Colonic mucosa (tissue), 4 donors: ENCODE results near the gene PTBP3. TPM values are rescaled to one million over a fixed set of nuclear protein-coding genes. Genes with fewer than 3 reads are reported as not detected.

Experiments used
- DNase-seq: peaks from one replicate; pipeline ENCODE4 v3.0.0-alpha.2; 2020
- H3K27ac ChIP-seq: fragments of 200-600 bp; one replicate; pipeline ENCODE4 v1.8.0; 2021
- H3K27me3 ChIP-seq: fragments of 200-600 bp; one replicate; pipeline ENCODE4 v1.8.0; 2021
- H3K36me3 ChIP-seq: fragments of 200-600 bp; one replicate; pipeline ENCODE4 v1.8.0; 2021
- H3K4me1 ChIP-seq: fragments of 200-600 bp; one replicate; pipeline ENCODE4 v1.8.0; 2021; ENCODE audit warnings: mild to moderate bottlenecking
- H3K4me3 ChIP-seq: fragments of 200-600 bp; one replicate; pipeline ENCODE4 v1.8.0; 2021
- H3K9ac ChIP-seq, 2 donors: one replicate each; pipeline ENCODE4 v1.7.0; 2013; ENCODE audit warnings: control low read depth in 2 of 2, low read depth in 2 of 2, low read length in 2 of 2
- H3K9me3 ChIP-seq: fragments of 200-600 bp; one replicate; pipeline ENCODE4 v1.8.0; 2021
- intact Hi-C: fragments of 100-400 bp; cut with DNase I; formaldehyde crosslinking; loops from one replicate; pipeline ENCODE4 v1.14.1; 2022
- total RNA-seq, 2 donors: library from RNA; stranded (reverse); fragmentation: NEBNext Ultra II Directional in 1 of 2; extraction: Animal tissue kit (Norgen Biotek cat#: 25700) in 1 of 2; gene quantifications; one replicate each; pipeline ENCODE4 v1.2.1, GENCODE V29; 2021
- TF ChIP-seq, protein P1 (sequence below): fragments of 200-600 bp; IDR thresholded peaks from one replicate; pipeline ENCODE4 v1.8.0; 2022; ENCODE audit warnings: antibody characterized with exemption, mild to moderate bottlenecking
- donor health status: healthy.
- donor health status: DM: no; HTN: no; CAD: no.
- donor health status: DM: no; HTN: no; CAD: no.

The PTBP3 gene
- total RNA-seq, 2 donors from 2014 or later, result 137 to 168 TPM

DNA sequence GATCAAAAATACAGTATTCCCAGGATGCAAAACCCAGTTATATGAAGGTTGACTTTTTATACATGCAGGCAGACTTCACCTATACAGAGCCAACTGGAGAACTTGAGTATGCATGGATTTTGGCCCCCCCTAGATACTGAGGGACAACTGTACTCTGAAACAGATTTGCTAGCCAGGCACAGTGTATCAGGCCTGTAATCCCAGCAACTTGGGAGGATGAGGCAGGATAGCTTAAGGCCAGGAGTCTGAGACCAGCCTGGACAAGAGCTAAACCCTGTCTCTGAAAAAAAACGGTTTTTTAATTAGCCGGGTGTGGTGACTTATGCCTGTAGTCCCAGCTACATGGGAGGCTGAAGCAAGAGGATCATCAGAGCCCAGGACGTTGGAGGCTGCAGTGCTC lies 21.9 kb downstream of the PTBP3 start:
- Histone ChIP-seq H3K9ac (no peak overlapping the region), H3K4me1 (peaks cover 10% of the 10 kb centered on the region), H3K27me3 (no peaks in the 10 kb centered on the region), H3K36me3 (no peaks in the 10 kb centered on the region), H3K4me3 (no peak overlapping the region), H3K27ac (no peak overlapping the region), H3K9me3 (no peaks in the 10 kb centered on the region)
- no peak for DNase-seq
- TF ChIP-seq, protein P1, sequence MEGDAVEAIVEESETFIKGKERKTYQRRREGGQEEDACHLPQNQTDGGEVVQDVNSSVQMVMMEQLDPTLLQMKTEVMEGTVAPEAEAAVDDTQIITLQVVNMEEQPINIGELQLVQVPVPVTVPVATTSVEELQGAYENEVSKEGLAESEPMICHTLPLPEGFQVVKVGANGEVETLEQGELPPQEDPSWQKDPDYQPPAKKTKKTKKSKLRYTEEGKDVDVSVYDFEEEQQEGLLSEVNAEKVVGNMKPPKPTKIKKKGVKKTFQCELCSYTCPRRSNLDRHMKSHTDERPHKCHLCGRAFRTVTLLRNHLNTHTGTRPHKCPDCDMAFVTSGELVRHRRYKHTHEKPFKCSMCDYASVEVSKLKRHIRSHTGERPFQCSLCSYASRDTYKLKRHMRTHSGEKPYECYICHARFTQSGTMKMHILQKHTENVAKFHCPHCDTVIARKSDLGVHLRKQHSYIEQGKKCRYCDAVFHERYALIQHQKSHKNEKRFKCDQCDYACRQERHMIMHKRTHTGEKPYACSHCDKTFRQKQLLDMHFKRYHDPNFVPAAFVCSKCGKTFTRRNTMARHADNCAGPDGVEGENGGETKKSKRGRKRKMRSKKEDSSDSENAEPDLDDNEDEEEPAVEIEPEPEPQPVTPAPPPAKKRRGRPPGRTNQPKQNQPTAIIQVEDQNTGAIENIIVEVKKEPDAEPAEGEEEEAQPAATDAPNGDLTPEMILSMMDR, result no peak
- intact Hi-C loops, result no loop called here

DNA sequence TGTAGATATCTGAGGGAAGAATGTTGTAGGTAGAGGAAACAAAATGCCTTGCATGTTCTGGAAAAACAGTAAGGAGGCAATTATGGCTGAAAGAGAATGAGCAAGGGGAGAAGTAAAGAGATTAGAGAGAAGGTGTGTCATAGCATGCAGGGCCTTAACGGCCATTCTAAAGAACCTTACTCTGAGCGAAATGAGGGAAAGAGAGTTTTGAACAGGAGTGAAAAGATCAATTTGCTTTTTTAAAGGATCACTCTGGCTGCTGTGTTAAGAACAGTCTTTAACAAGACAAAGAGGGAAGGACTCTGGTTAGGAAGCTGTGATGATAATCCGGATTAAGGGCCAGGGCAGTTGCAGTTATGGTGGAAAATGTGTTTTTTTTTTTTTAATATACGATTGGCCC lies 22.6 kb downstream of the PTBP3 start:
- intact Hi-C loops, result no loop called here
- TF ChIP-seq, protein P1, result no peak
- Histone ChIP-seq H3K4me3 (no peak overlapping the region), H3K9me3 (no peaks in the 10 kb centered on the region), H3K27me3 (no peaks in the 10 kb centered on the region), H3K9ac (no peak overlapping the region), H3K36me3 (no peaks in the 10 kb centered on the region), H3K27ac (no peak overlapping the region), H3K4me1 (peaks cover 7% of the 10 kb centered on the region)
- no peak for DNase-seq

DNA sequence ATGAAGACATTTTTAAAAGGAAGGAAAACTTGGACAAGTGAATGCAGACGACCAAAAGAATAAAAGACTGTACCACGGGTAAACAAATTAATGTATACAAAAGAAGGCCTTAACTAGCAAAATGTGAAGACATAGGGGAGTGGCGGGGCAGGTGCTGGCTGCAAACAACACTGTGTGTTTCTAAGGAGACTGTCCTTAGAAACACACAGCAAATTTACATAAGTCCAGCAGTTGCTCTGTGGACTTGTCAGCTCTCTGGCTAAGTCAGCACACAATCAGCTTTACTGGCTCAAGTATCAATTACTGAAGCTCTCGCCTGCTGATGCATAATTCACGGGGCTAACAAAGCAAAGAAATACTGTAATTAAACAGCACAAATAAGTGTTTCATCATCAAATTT lies 24.8 kb downstream of the PTBP3 start:
- no peak for DNase-seq
- no peaks in the 10 kb centered on the region for H3K27me3 ChIP-seq
- no peak overlapping the region for H3K4me3 ChIP-seq
- H3K27ac ChIP-seq, result no peak overlapping the region
- H3K9ac ChIP-seq, result no peak overlapping the region
- intact Hi-C loops, result no loop called here
- TF ChIP-seq, protein P1, result no peak
- H3K36me3 ChIP-seq, result no peaks in the 10 kb centered on the region
- no peaks in the 10 kb centered on the region for H3K9me3 ChIP-seq
- peaks cover 3% of the 10 kb centered on the region for H3K4me1 ChIP-seq

DNA sequence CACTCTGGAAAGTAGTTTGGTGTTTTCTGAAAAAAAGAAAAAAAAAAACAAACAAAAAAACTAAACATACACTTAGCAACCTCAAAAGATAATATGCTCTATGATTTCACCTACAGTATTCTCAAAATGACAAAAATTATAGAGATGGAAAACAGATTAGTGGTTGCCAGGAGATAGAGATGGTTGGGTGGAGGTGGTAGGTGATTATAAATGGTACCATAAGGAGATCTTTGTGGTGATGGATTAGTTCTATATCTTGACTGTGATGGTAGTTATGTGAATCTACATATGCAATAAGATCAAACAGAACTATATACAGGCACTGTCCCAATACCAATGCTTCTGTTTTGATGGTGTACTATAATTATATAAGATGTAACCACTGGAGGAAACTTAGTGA lies 32.0 kb downstream of the PTBP3 start:
- H3K36me3 ChIP-seq, result no peaks in the 10 kb centered on the region
- H3K27me3 ChIP-seq, result no peaks in the 10 kb centered on the region
- no peaks in the 10 kb centered on the region for H3K9me3 ChIP-seq
- H3K27ac ChIP-seq, result no peak overlapping the region
- H3K4me3 ChIP-seq, result no peak overlapping the region
- intact Hi-C loops, result no loop called here
- H3K4me1 ChIP-seq, result no peaks in the 10 kb centered on the region
- H3K9ac ChIP-seq, result no peak overlapping the region
- TF ChIP-seq, protein P1, result no peak
- DNase-seq, result no peak

DNA sequence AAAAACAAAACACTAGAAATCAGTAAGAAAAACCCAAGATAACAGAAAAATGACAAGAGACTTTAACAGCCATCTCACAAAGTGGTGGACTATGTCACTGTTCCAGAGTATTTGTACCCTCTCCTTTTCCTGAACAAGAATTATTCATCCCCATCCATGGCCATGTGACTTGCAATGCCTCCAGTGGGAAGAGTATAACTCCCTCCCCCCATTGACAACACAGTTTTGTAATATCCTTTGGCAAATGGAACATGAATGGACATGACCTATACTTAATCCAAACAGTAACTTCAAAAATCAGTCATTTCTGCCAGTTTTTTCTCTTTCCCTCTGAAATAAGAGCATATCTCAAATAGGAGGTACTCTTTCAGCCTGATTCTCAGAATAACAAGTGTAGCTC lies 33.9 kb downstream of the PTBP3 start:
- no peak overlapping the region for H3K27ac ChIP-seq
- H3K9me3 ChIP-seq, result no peaks in the 10 kb centered on the region
- no peaks in the 10 kb centered on the region for H3K4me1 ChIP-seq
- DNase-seq, result no peak
- H3K9ac ChIP-seq, result no peak overlapping the region
- TF ChIP-seq, protein P1, result no peak
- H3K4me3 ChIP-seq, result no peak overlapping the region
- intact Hi-C loops, result no loop called here
- no peaks in the 10 kb centered on the region for H3K36me3 ChIP-seq
- no peaks in the 10 kb centered on the region for H3K27me3 ChIP-seq

DNA sequence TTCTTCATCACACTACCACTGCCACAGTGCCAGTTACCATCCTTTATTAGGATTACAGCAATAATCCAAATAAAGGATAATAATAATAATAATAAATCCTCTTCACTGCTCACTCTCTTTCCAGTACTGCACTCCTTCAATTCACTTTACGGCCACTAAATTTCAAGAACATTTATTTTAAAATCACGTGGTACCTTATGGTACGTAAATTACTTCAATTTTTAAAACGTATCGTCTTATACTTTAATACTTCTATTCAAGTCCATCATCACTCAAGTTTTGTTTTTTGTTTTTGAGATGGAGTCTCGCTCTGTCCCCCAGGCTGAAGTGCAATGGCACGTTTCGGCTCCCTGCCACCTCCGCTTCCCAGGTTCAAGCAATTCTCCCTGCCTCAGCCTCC lies 36.5 kb downstream of the PTBP3 start:
- Histone ChIP-seq H3K36me3 (no peaks in the 10 kb centered on the region), H3K4me1 (no peaks in the 10 kb centered on the region), H3K27ac (no peak overlapping the region), H3K4me3 (no peak overlapping the region), H3K9me3 (no peaks in the 10 kb centered on the region), H3K9ac (no peak overlapping the region), H3K27me3 (no peaks in the 10 kb centered on the region)
- no peak for DNase-seq
- intact Hi-C loops, result no loop called here
- TF ChIP-seq, protein P1, result no peak
